ENCODE results near the gene IFNLR1.

Gene IFNLR1

GRCh38 chr1:24224761-24225160 lies 37.7 kb upstream of the IFNLR1 start:
- DNase-seq (ENCODE audit: low spot score) = no peak
- Histone ChIP-seq H3K4me3 (no peak overlapping the region), H3K27ac (no peak overlapping the region)
- no peak for TF ChIP-seq CTCF (IDR thresholded peaks at IDR 0.05)

GRCh38 chr1:24224086-24224485 lies 37.0 kb upstream of the IFNLR1 start:
- no peak for DNase-seq (ENCODE audit: low spot score)
- H3K4me3 ChIP-seq = no peak overlapping the region
- TF ChIP-seq CTCF (IDR thresholded peaks at IDR 0.05) = no peak
- no peak overlapping the region for H3K27ac ChIP-seq

GRCh38 chr1:24222793-24223192 lies 35.7 kb upstream of the IFNLR1 start:
- Histone ChIP-seq H3K4me3 (no peak overlapping the region), H3K27ac (no peak overlapping the region)
- no peak for TF ChIP-seq CTCF (IDR thresholded peaks at IDR 0.05)
- no peak for DNase-seq (ENCODE audit: low spot score)

- Histone ChIP-seq H3K27ac (no peak overlapping the region), H3K4me3 (no peak overlapping the region)
- no peak for DNase-seq (ENCODE audit: low spot score)
- no peak for TF ChIP-seq CTCF (IDR thresholded peaks at IDR 0.05)
These were observed 35.0 kb upstream of the IFNLR1 start for GRCh38 chr1:24222008-24222605.

- no peak for DNase-seq (ENCODE audit: low spot score)
- no peak for TF ChIP-seq CTCF (IDR thresholded peaks at IDR 0.05)
- Histone ChIP-seq H3K4me3 (no peak overlapping the region), H3K27ac (no peak overlapping the region)
These were observed 34.2 kb upstream of the IFNLR1 start for GRCh38 chr1:24221246-24221645.

- no peak for DNase-seq (ENCODE audit: low spot score)
- TF ChIP-seq CTCF (IDR thresholded peaks at IDR 0.05) = no peak
- Histone ChIP-seq H3K27ac (no peak overlapping the region), H3K4me3 (no peak overlapping the region)
These were observed 29.4 kb upstream of the IFNLR1 start for GRCh38 chr1:24216276-24217074.

All from coronary artery (tissue), 2 donors.